Left ventricle myocardium inferior (tissue), 1 donor: Measurements from ENCODE around the gene NKAP. TPM values are rescaled to one million over a fixed set of nuclear protein-coding genes. Genes with fewer than 3 reads are reported as not detected.

Experiments
- DNase-seq: peaks from one replicate; pipeline ENCODE4 v3.0.0-alpha.2; 2020
- H3K27ac ChIP-seq: fragments of 200-600 bp; replicated peaks from 2 replicates; pipeline ENCODE4 v1.8.0; 2021
- H3K27me3 ChIP-seq: fragments of 200-600 bp; 2 replicates; pipeline ENCODE4 v1.8.0; 2021; ENCODE audit warnings: low read depth
- H3K36me3 ChIP-seq: fragments of 200-600 bp; 2 replicates; pipeline ENCODE4 v1.8.0; 2021
- H3K4me1 ChIP-seq: fragments of 200-600 bp; 2 replicates; pipeline ENCODE4 v1.8.0; 2021
- H3K4me3 ChIP-seq: fragments of 200-600 bp; 2 replicates; pipeline ENCODE4 v1.8.0; 2021; ENCODE audit warnings: mild to moderate bottlenecking, moderate library complexity
- H3K9me3 ChIP-seq: fragments of 200-600 bp; replicated peaks from 2 replicates; pipeline ENCODE4 v1.8.0; 2021
- intact Hi-C: fragments of 100-400 bp; cut with micrococcal nuclease; formaldehyde crosslinking; loops from one replicate; pipeline ENCODE4 v1.11.0; 2022
- total RNA-seq: library from RNA; stranded (reverse); fragmentation: NEBNext Ultra II Directional; extraction: Animal tissue kit (Norgen Biotek cat#: 25700); gene quantifications from one replicate; pipeline ENCODE4 v1.2.1, GENCODE V29; 2021
- TF ChIP-seq, protein P1 (sequence below): fragments of 200-600 bp; IDR thresholded peaks from 2 replicates; pipeline ENCODE4 v1.8.0; 2021; ENCODE audit warnings: antibody characterized with exemption, mild to moderate bottlenecking, borderline replicate concordance
- donor health status: DM: no; HTN: yes; CAD: no; lungs with severe emphysema.

Gene NKAP
- total RNA-seq, 1 donor from 2014 or later, result 5.0 TPM

DNA sequence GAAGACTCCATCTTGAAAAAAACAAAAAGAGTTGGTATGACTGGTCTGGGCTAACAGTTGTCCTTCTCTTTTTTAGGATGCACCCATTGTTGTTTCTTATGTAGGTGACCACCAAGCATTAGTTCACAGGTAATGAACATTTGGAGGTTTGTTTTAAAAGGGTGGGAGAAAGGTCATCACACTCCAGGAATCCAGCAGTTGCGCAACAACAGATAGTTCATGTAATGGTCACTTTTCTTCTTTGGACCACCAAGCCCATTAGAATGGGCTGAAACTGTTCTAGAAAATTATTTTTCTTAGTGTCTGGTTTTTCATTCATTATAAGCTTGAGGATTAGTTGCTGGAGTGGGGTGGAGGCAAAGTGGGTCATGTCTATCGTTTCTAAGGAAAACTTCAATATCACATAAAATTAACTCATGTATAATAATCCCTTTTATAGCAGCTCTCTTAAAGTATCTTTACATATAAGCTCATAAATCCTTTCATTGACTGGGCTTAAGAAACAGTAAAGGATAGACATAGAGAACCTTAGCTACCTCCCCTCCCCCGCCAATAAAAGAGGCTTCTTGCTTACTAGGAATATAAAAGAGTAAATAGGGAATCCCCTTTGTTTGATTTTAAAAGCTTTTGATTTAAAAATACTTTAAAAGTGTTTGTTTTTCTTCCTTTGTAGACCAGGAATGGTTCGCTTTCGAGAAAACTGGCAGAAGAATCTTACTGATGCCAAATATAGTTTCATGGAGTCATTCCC is 23.5 kb downstream of the NKAP start:
- intact Hi-C loops, result no loop called here
- no peaks in the 10 kb centered on the region for H3K4me1 ChIP-seq
- no peak overlapping the region for H3K4me3 ChIP-seq
- TF ChIP-seq, protein P1, sequence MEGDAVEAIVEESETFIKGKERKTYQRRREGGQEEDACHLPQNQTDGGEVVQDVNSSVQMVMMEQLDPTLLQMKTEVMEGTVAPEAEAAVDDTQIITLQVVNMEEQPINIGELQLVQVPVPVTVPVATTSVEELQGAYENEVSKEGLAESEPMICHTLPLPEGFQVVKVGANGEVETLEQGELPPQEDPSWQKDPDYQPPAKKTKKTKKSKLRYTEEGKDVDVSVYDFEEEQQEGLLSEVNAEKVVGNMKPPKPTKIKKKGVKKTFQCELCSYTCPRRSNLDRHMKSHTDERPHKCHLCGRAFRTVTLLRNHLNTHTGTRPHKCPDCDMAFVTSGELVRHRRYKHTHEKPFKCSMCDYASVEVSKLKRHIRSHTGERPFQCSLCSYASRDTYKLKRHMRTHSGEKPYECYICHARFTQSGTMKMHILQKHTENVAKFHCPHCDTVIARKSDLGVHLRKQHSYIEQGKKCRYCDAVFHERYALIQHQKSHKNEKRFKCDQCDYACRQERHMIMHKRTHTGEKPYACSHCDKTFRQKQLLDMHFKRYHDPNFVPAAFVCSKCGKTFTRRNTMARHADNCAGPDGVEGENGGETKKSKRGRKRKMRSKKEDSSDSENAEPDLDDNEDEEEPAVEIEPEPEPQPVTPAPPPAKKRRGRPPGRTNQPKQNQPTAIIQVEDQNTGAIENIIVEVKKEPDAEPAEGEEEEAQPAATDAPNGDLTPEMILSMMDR, result no peak
- no peaks in the 10 kb centered on the region for H3K9me3 ChIP-seq
- no peak for DNase-seq
- peaks cover 12% of the 10 kb centered on the region for H3K36me3 ChIP-seq
- no peaks in the 10 kb centered on the region for H3K27me3 ChIP-seq
- no peak overlapping the region for H3K27ac ChIP-seq

DNA sequence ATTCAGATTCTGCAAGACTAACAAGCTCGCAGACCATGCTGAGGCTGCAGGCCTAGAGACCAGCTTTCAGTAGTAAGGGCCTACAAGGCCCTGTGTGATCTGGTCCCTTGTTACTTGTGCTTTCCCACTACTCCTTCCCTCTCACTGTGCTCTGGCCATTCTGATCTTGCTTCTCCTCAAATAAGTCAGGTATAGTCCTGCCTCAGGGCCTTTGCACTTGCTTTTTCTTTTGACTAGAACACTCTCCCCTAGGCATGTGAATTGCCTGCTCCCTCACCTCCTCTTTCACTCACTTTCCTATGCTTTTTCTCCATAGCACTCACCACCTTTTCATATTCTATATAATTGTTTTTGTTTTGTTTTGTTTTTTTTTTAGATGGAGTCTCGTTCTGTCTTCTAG is 25.7 kb downstream of the NKAP start:
- Histone ChIP-seq H3K9me3 (no peaks in the 10 kb centered on the region), H3K4me3 (no peak overlapping the region), H3K27me3 (no peaks in the 10 kb centered on the region), H3K36me3 (no peaks in the 10 kb centered on the region), H3K4me1 (no peaks in the 10 kb centered on the region), H3K27ac (no peak overlapping the region)
- TF ChIP-seq, protein P1, result no peak
- intact Hi-C loops, result no loop called here
- no peak for DNase-seq

DNA sequence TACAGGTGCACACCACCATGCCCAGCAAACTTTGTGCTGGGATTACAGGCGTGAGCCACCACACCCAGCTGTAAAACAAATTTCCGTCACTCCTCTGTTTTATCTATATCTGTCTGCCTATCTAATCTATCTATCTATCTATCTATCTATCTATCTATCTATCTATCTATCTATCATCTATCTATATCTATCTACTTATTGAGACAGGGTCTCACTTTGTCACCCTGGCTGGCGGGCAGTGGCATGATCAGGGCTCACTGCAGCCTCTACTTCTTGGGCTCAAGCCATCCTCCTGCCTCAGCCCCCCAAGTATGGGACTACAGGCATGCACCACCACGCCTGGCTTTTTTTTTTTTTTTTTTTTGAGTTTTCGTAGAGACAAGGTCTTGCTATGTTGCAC is 27.2 kb downstream of the NKAP start:
- no peaks in the 10 kb centered on the region for H3K36me3 ChIP-seq
- intact Hi-C loops, result no loop called here
- TF ChIP-seq, protein P1, result no peak
- H3K27ac ChIP-seq, result no peak overlapping the region
- no peaks in the 10 kb centered on the region for H3K9me3 ChIP-seq
- no peak overlapping the region for H3K4me3 ChIP-seq
- H3K4me1 ChIP-seq, result no peaks in the 10 kb centered on the region
- DNase-seq, result no peak
- no peaks in the 10 kb centered on the region for H3K27me3 ChIP-seq

DNA sequence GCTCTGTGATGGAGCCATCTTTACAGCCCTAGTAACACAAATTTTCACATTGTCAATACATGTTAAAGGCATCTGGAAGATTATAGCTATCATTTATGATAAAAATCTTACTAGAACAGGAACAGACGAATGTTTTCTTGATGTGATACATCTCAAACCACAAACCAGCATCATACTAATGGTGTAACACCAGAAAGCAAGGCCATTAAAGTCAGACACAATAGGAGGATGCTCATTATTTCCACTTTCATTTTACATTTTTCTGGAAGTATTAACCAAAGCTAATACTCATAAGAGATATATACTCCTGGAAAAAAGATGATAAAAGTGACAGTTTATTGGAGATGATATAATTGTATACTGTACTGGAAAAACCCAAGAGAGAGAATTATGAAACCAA is 42.6 kb downstream of the NKAP start:
- no peak overlapping the region for H3K4me3 ChIP-seq
- H3K27ac ChIP-seq, result no peak overlapping the region
- no peaks in the 10 kb centered on the region for H3K4me1 ChIP-seq
- no peaks in the 10 kb centered on the region for H3K36me3 ChIP-seq
- H3K27me3 ChIP-seq, result no peaks in the 10 kb centered on the region
- no peak for DNase-seq
- H3K9me3 ChIP-seq, result no peaks in the 10 kb centered on the region
- intact Hi-C loops, result no loop called here
- TF ChIP-seq, protein P1, result no peak

DNA sequence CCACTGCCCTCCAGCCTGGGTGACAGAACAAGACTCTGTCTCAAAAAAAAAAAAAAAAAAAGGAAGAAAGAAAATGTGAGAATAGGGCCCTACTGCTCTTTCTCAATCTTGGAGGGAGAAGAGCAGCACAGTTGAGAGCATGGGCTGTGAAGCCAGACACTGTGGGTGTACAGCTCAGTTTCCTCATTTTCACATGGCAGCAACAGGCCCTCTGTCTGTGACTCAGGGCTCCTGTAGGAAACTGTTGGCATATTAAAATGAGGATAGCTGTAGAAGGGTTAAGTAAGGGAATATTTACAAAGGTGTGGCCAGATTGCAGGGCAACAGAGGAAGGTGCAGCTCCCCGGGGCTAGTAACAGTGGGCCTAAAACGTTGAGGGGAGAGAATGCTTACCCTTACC is 44.4 kb downstream of the NKAP start:
- Histone ChIP-seq H3K9me3 (no peaks in the 10 kb centered on the region), H3K4me1 (no peaks in the 10 kb centered on the region)

More for the DNA sequence above, 44.4 kb downstream of the NKAP start:
- H3K27me3 ChIP-seq, result no peaks in the 10 kb centered on the region
- H3K27ac ChIP-seq, result no peak overlapping the region
- no peak for DNase-seq
- TF ChIP-seq, protein P1, result no peak
- intact Hi-C loops, result no loop called here
- H3K36me3 ChIP-seq, result no peaks in the 10 kb centered on the region
- H3K4me3 ChIP-seq, result no peak overlapping the region
